GM19328 (cell line): ENCODE results near the gene ERI2.
"Not testable (repeated sequence)": the region's sequence is repeated elsewhere in the genome, so short reads cannot be mapped to it uniquely, and the experiment has no call there.

Experiments
- ATAC-seq: cut with Tn5 transposase; IDR thresholded peaks from one replicate; pipeline ENCODE4 v1.9.1; 2021; ENCODE audit warnings: mild to moderate bottlenecking, moderate library complexity; ENCODE audit not compliant: unreplicated experiment

ERI2 gene

GRCh38 chr16:20766294-20766693 is 40.0 kb downstream of the ERI2 start:
- ATAC-seq = no peak

DNA sequence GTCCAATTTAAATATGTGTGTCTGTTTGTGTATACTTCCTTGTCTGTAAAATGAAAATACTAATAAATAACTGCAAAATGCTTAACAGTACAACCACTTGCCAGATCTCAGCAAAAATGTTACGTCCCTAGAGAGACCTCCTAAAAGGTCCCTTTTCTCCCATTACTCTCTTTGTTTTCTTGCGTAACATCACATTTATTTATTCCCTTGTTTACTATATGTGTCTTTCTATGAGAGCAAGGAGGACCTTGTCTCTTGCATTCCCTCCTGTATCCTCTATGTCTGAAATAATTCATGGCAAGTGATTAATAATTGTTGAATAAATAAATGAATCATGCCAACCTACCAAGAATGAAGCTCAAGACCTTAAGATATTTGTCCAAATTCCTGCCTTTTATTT is 40.5 kb downstream of the ERI2 start:
- no peak for ATAC-seq

- ATAC-seq = not testable (repeated sequence)
Measured at GRCh38 chr16:20764448-20764847, 41.8 kb downstream of the ERI2 start.

GRCh38 chr16:20763461-20764232 is 42.6 kb downstream of the ERI2 start, which contains the start of gene ACSM3:
ACSM3 (plus strand) TSS chr16:20764014; CDS start chr16:20770035, 6,021 bp downstream.
- ATAC-seq = peak; percentile 99

DNA sequence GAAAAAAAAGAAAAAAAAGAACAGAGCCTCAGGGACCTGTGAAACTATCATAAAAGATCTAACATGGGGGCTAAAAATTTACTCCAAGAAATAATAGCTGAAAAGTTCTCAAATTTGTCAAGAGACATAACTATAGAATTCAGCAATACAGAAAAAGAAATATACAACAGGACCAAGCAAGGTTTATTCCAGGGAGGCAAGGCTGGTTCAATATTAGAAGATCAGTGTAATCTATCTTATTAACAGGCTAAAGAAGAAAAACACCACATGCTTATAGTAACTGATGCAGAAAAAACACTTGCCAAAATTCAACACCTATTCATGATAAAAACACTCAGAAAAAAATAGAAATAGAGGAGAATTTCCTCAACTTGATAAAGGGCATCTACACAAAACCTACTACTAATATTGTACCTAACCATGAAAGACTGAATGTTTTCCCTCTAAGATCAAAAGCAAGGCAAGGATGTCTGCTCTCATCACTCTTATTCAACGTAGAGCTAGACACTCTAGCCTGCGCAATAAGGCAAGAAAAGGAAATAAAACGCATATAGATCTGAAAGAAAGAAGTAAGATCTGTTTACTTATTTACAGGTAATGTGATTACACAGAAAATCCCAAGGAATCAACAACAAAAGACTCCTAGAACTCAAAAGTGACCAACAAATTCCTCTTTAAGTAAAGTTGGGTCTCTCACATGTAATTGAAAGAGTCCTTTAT is 43.7 kb downstream of the ERI2 start:
- no peak for ATAC-seq

GRCh38 chr16:20761175-20761574 is 45.1 kb downstream of the ERI2 start:
- ATAC-seq = no peak

GRCh38 chr16:20760346-20760745 is 45.9 kb downstream of the ERI2 start:
- ATAC-seq = no peak

GRCh38 chr16:20755799-20756198 is 50.5 kb downstream of the ERI2 start:
- not testable (repeated sequence) for ATAC-seq

GRCh38 chr16:20755238-20755637 is 51.0 kb downstream of the ERI2 start:
- no peak for ATAC-seq

GRCh38 chr16:20753727-20754126 is 52.5 kb downstream of the ERI2 start:
- ATAC-seq = no peak

GRCh38 chr16:20750558-20750957 is 55.7 kb downstream of the ERI2 start:
- no peak for ATAC-seq

GRCh38 chr16:20749474-20749873 is 56.8 kb downstream of the ERI2 start:
- ATAC-seq = no peak

GRCh38 chr16:20747030-20747816 is 59.0 kb downstream of the ERI2 start:
- no peak for ATAC-seq

- no peak for ATAC-seq
Measured at GRCh38 chr16:20746461-20746860, 59.8 kb downstream of the ERI2 start.
